DOHH2 (cell line): ENCODE measurements around the gene KIAA0586.

Experiments used
- H3F3A ChIP-seq: fragments of 200-600 bp; sonication (generic), shearing (Covaris generic); 2 replicates; pipeline ENCODE4 v1.6.0; 2016; ENCODE audit warnings: antibody characterized with exemption, mild to moderate bottlenecking; ENCODE audit not compliant: control insufficient read depth, insufficient read depth
- H3K27ac ChIP-seq: fragments of 200-600 bp; sonication (generic); 2 replicates; pipeline ENCODE4 v1.5.1; 2014; ENCODE audit warnings: low read depth, mild to moderate bottlenecking, low read length, moderate library complexity
- H3K27me3 ChIP-seq: fragments of 200-600 bp; sonication (generic); 2 replicates; pipeline ENCODE4 v1.6.1; 2014; ENCODE audit warnings: mild to moderate bottlenecking, low read length, mixed read lengths; ENCODE audit not compliant: control insufficient read depth
- H3K36me3 ChIP-seq: fragments of 200-600 bp; sonication (generic); 2 replicates; pipeline ENCODE4 v1.6.1; 2014; ENCODE audit warnings: mild to moderate bottlenecking, low read length, moderate library complexity, mixed read lengths; ENCODE audit not compliant: control insufficient read depth
- H3K4me1 ChIP-seq: fragments of 200-600 bp; sonication (generic); 2 replicates; pipeline ENCODE4 v1.6.1; 2014; ENCODE audit warnings: mild to moderate bottlenecking, low read length, mixed read lengths; ENCODE audit not compliant: control insufficient read depth
- H3K4me2 ChIP-seq: fragments of 200-600 bp; sonication (generic); 2 replicates; pipeline ENCODE4 v1.6.0; 2014; ENCODE audit warnings: mild to moderate bottlenecking, low read length, moderate library complexity
- H3K4me3 ChIP-seq: fragments of 200-600 bp; sonication (generic); 2 replicates; pipeline ENCODE4 v1.5.1; 2014; ENCODE audit warnings: mild to moderate bottlenecking, low read length, mixed read lengths
- H3K79me2 ChIP-seq: fragments of 200-600 bp; sonication (generic); 2 replicates; pipeline ENCODE4 v1.6.1; 2014; ENCODE audit warnings: mild to moderate bottlenecking, low read length, mixed read lengths; ENCODE audit not compliant: control insufficient read depth
- H3K9me2 ChIP-seq: fragments of 200-600 bp; sonication (generic); replicated peaks from 2 replicates; pipeline ENCODE4 v1.6.1; 2014; ENCODE audit warnings: mild to moderate bottlenecking, low read length, mixed read lengths; ENCODE audit not compliant: control insufficient read depth
- H3K9me3 ChIP-seq: fragments of 200-600 bp; sonication (generic); 2 replicates; pipeline ENCODE4 v1.6.1; 2014; ENCODE audit warnings: antibody characterized with exemption, low read length, mixed read lengths; ENCODE audit not compliant: control insufficient read depth, insufficient read depth
- H4K20me1 ChIP-seq: fragments of 200-600 bp; sonication (generic); 2 replicates; pipeline ENCODE4 v1.6.0; 2014; ENCODE audit warnings: low read depth, mild to moderate bottlenecking, antibody characterized with exemption, low read length, moderate library complexity; ENCODE audit not compliant: control insufficient read depth, insufficient read depth
- CTCF ChIP-seq: fragments of 200-600 bp; sonication (generic); IDR thresholded peaks from one replicate; pipeline ENCODE4 v1.5.1; 2014; ENCODE audit warnings: antibody characterized with exemption, mild to moderate bottlenecking, low read depth, low read length; ENCODE audit not compliant: poor library complexity, severe bottlenecking
- EZH2phosphoT487 ChIP-seq: fragments of 200-600 bp; sonication (generic); IDR thresholded peaks from 2 replicates; pipeline ENCODE4 v1.6.1; 2017; ENCODE audit warnings: borderline replicate concordance, mild to moderate bottlenecking, antibody characterized with exemption, low read length, moderate library complexity, mixed read lengths

KIAA0586 gene

GRCh38 chr14:58553959-58554358 is 126.4 kb downstream of the KIAA0586 start:
- no peak overlapping the region for H3K27ac ChIP-seq
- H3K4me3 ChIP-seq, result no peak overlapping the region
- no peaks in the 10 kb centered on the region for H3K36me3 ChIP-seq
- H4K20me1 ChIP-seq, result no peaks in the 10 kb centered on the region
- TF ChIP-seq EZH2phosphoT487 (no peak), CTCF (no peak)
- no peaks in the 10 kb centered on the region for H3K4me1 ChIP-seq
- H3K79me2 ChIP-seq, result no peaks in the 10 kb centered on the region
- H3K4me2 ChIP-seq, result no peak overlapping the region
- no peaks in the 10 kb centered on the region for H3K27me3 ChIP-seq
- H3F3A ChIP-seq, result no peaks in the 10 kb centered on the region
- no peaks in the 10 kb centered on the region for H3K9me2 ChIP-seq
- H3K9me3 ChIP-seq, result no peaks in the 10 kb centered on the region

GRCh38 chr14:58555647-58556046 is 128.1 kb downstream of the KIAA0586 start:
- Histone ChIP-seq H3K79me2 (no peaks in the 10 kb centered on the region), H3K9me3 (no peaks in the 10 kb centered on the region), H3K36me3 (no peaks in the 10 kb centered on the region), H3K27ac (no peak overlapping the region), H3K27me3 (no peaks in the 10 kb centered on the region), H3K4me3 (no peak overlapping the region), H3K9me2 (no peaks in the 10 kb centered on the region), H3F3A (no peaks in the 10 kb centered on the region), H3K4me2 (no peak overlapping the region), H3K4me1 (no peaks in the 10 kb centered on the region), H4K20me1 (no peaks in the 10 kb centered on the region)
- TF ChIP-seq CTCF, result no peak
- no peak for TF ChIP-seq EZH2phosphoT487

GRCh38 chr14:58557242-58557641 is 129.7 kb downstream of the KIAA0586 start:
- Histone ChIP-seq H3K27me3 (no peaks in the 10 kb centered on the region), H4K20me1 (no peaks in the 10 kb centered on the region), H3K27ac (no peak overlapping the region), H3K4me2 (no peak overlapping the region), H3K9me2 (no peaks in the 10 kb centered on the region), H3K4me3 (no peak overlapping the region), H3K36me3 (no peaks in the 10 kb centered on the region), H3K4me1 (no peaks in the 10 kb centered on the region), H3K79me2 (no peaks in the 10 kb centered on the region), H3K9me3 (no peaks in the 10 kb centered on the region), H3F3A (no peaks in the 10 kb centered on the region)
- TF ChIP-seq CTCF (no peak), EZH2phosphoT487 (no peak)

- no peaks in the 10 kb centered on the region for H3K79me2 ChIP-seq
- TF ChIP-seq EZH2phosphoT487 (no peak), CTCF (no peak)
- H3K27ac ChIP-seq, result no peak overlapping the region
- no peak overlapping the region for H3K4me3 ChIP-seq
- no peaks in the 10 kb centered on the region for H3K9me2 ChIP-seq
- no peaks in the 10 kb centered on the region for H3F3A ChIP-seq
- H3K9me3 ChIP-seq, result no peaks in the 10 kb centered on the region
- H3K27me3 ChIP-seq, result no peaks in the 10 kb centered on the region
- no peaks in the 10 kb centered on the region for H3K4me1 ChIP-seq
- no peak overlapping the region for H3K4me2 ChIP-seq
- no peaks in the 10 kb centered on the region for H3K36me3 ChIP-seq
- H4K20me1 ChIP-seq, result no peaks in the 10 kb centered on the region
Observed at GRCh38 chr14:58560208-58560607, 132.7 kb downstream of the KIAA0586 start.
